Tibial nerve (tissue), 4 donors: ENCODE measurements around the gene HRH1. TPM values are rescaled to one million over a fixed set of nuclear protein-coding genes. Genes with fewer than 3 reads are reported as not detected.
A peak's percentile ranks its signal among the peaks of the same experiment; 100 is the strongest.
"Not testable (repeated sequence)": the region's sequence is repeated elsewhere in the genome, so short reads cannot be mapped to it uniquely, and the experiment has no call there.

Experiments used
- DNase-seq, 2 donors: peaks; one replicate each; pipeline ENCODE4 v3.0.0-alpha.2; 2019; ENCODE audit warnings: low spot score in 2 of 2
- H3K27ac ChIP-seq, 4 donors: fragments of 200-600 bp; sonication (generic) in 3 of 4; one replicate each; pipeline ENCODE4 v1.5.1; 2017 to 2019; ENCODE audit warnings: mild to moderate bottlenecking in 1 of 4
- H3K27me3 ChIP-seq, 2 donors: fragments of 200-600 bp; sonication (generic) in 1 of 2; one replicate each; pipeline versions ENCODE4 v1.5.1 to v1.6.0; 2017 to 2019
- H3K36me3 ChIP-seq, 3 donors: fragments of 200-600 bp; sonication (generic); one replicate each; pipeline ENCODE4 v1.5.1; 2018 to 2019
- H3K4me1 ChIP-seq, 4 donors: fragments of 200-600 bp; sonication (generic) in 3 of 4; one replicate each; pipeline ENCODE4 v1.5.1; 2017 to 2019
- H3K4me3 ChIP-seq, 4 donors: fragments of 200-600 bp; sonication (generic) in 3 of 4; one replicate each; pipeline ENCODE4 v1.5.1; 2017 to 2019; ENCODE audit warnings: mild to moderate bottlenecking in 1 of 4, moderate library complexity in 1 of 4
- H3K9me3 ChIP-seq, 4 donors: fragments of 200-600 bp; sonication (generic) in 3 of 4; one replicate each; pipeline ENCODE4 v1.5.1; 2017 to 2019
- CTCF ChIP-seq, 5 experiments: fragments of 200-600 bp in 3 of 5; fragments of 450-650 bp in 2 of 5; sonication (generic) in 3 of 5; IDR thresholded peaks; one replicate each; pipeline ENCODE4 v1.5.1; 2016 to 2019; ENCODE audit warnings: antibody characterized with exemption in 5 of 5, mild to moderate bottlenecking in 3 of 5, moderate library complexity in 2 of 5
- EP300 ChIP-seq, 2 donors: sonication (generic); formaldehyde crosslinking; IDR thresholded peaks; one replicate each; pipeline ENCODE4 v1.6.1; 2017; ENCODE audit warnings: antibody characterized with exemption in 2 of 2, mild to moderate bottlenecking in 1 of 2
- POLR2A ChIP-seq, 2 donors: fragments of 450-650 bp; IDR thresholded peaks; one replicate each; pipeline ENCODE4 v1.6.1; 2017; ENCODE audit warnings: antibody characterized with exemption in 2 of 2, mild to moderate bottlenecking in 2 of 2, moderate library complexity in 2 of 2
- WGBS, 2 donors: methylation state at CpG; one replicate each; pipeline ENCODE4 v1.1.5; 2018; 5-methylcytosine and 5-hydroxymethylcytosine counted together
- total RNA-seq, 4 donors: library from RNA; depleted of rRNA; stranded (reverse); fragments of >200 nt; gene quantifications; one replicate each; pipeline ENCODE4 v1.1.0, GENCODE V29; 2016

HRH1 gene
- total RNA-seq, 4 donors from 2014 or later = 13.8 to 20.3 (median 15.9) TPM

GRCh38 chr3:11159421-11159904 is 5.2 kb downstream of the HRH1 start:
- peak; percentile 53 to 82 for DNase-seq
- TF ChIP-seq CTCF (IDR thresholded peaks at IDR 0.05) (peak in 1 of 5 experiments; percentile 23), EP300 (IDR thresholded peaks at IDR 0.05) (peak in 1 of 2 donors; percentile 80), POLR2A (IDR thresholded peaks at IDR 0.05) (no peak)
- H3K4me1 ChIP-seq = peaks cover 0 to 73% (median 0%) of the 10 kb centered on the region in 4 donors
- no peaks in the 10 kb centered on the region for H3K9me3 ChIP-seq
- H3K36me3 ChIP-seq = no peaks in the 10 kb centered on the region
- 9 to 16% methylated on average over 5 of the region's 5 CpGs for WGBS, 2 donors
- no peak overlapping the region for H3K4me3 ChIP-seq
- peaks cover 0 to 15% of the 10 kb centered on the region in 2 donors for H3K27me3 ChIP-seq
- peak overlapping the region in 2 of 4 donors; percentile 74 to 75 for H3K27ac ChIP-seq

- peaks cover 0 to 72% (median 0%) of the 10 kb centered on the region in 4 donors for H3K4me1 ChIP-seq
- no peaks in the 10 kb centered on the region for H3K27me3 ChIP-seq
- 81 to 82% methylated on average over 7 of the region's 7 CpGs for WGBS, 2 donors
- TF ChIP-seq POLR2A (IDR thresholded peaks at IDR 0.05) = no peak
- no peak for TF ChIP-seq EP300 (IDR thresholded peaks at IDR 0.05)
- no peak for TF ChIP-seq CTCF (IDR thresholded peaks at IDR 0.05)
- peak overlapping the region in 1 of 4 donors; percentile 27 for H3K27ac ChIP-seq
- no peak overlapping the region for H3K4me3 ChIP-seq
- H3K36me3 ChIP-seq = no peaks in the 10 kb centered on the region
- no peaks in the 10 kb centered on the region for H3K9me3 ChIP-seq
- no peak for DNase-seq
These were observed 7.4 kb downstream of the HRH1 start for GRCh38 chr3:11161666-11162065.

- no peak overlapping the region for H3K27ac ChIP-seq
- no peaks in the 10 kb centered on the region for H3K9me3 ChIP-seq
- H3K36me3 ChIP-seq = no peaks in the 10 kb centered on the region
- TF ChIP-seq CTCF (IDR thresholded peaks at IDR 0.05) (no peak), EP300 (IDR thresholded peaks at IDR 0.05) (no peak), POLR2A (IDR thresholded peaks at IDR 0.05) (no peak)
- DNase-seq = no peak
- H3K4me1 ChIP-seq = peaks cover 0 to 62% (median 0%) of the 10 kb centered on the region in 4 donors
- no peak overlapping the region for H3K4me3 ChIP-seq
- 65 to 83% methylated on average over 6 of the region's 6 CpGs for WGBS, 2 donors
- no peaks in the 10 kb centered on the region for H3K27me3 ChIP-seq
These were observed 8.4 kb downstream of the HRH1 start for GRCh38 chr3:11162401-11163345.

GRCh38 chr3:11164607-11165006 is 10.3 kb downstream of the HRH1 start:
- H3K9me3 ChIP-seq = no peaks in the 10 kb centered on the region
- WGBS, 2 donors = 22 to 27% methylated on average over 5 of the region's 5 CpGs
- TF ChIP-seq CTCF (IDR thresholded peaks at IDR 0.05) (no peak), EP300 (IDR thresholded peaks at IDR 0.05) (no peak), POLR2A (IDR thresholded peaks at IDR 0.05) (no peak)
- no peak overlapping the region for H3K4me3 ChIP-seq
- DNase-seq = no peak
- H3K27me3 ChIP-seq = no peaks in the 10 kb centered on the region
- peak overlapping the region in 1 of 4 donors; percentile 2 for H3K27ac ChIP-seq
- H3K36me3 ChIP-seq = no peaks in the 10 kb centered on the region
- peaks cover 0 to 46% (median 0%) of the 10 kb centered on the region in 4 donors for H3K4me1 ChIP-seq

- Histone ChIP-seq H3K27me3 (no peaks in the 10 kb centered on the region), H3K36me3 (no peaks in the 10 kb centered on the region), H3K4me3 (no peak overlapping the region), H3K4me1 (peaks cover 0 to 46% (median 0%) of the 10 kb centered on the region in 4 donors), H3K27ac (no peak overlapping the region), H3K9me3 (no peaks in the 10 kb centered on the region)
- 38 to 43% methylated on average over 8 of the region's 8 CpGs for WGBS, 2 donors
- DNase-seq = no peak
- TF ChIP-seq POLR2A (IDR thresholded peaks at IDR 0.05) (no peak), CTCF (IDR thresholded peaks at IDR 0.05) (no peak), EP300 (IDR thresholded peaks at IDR 0.05) (no peak)
These were observed 11.2 kb downstream of the HRH1 start for GRCh38 chr3:11165476-11165875.

GRCh38 chr3:11166807-11167400 is 12.6 kb downstream of the HRH1 start:
- H3K4me1 ChIP-seq = peaks cover 0 to 56% (median 0%) of the 10 kb centered on the region in 4 donors
- not testable (repeated sequence) for H3K27me3 ChIP-seq, H3K36me3 ChIP-seq, DNase-seq, H3K9me3 ChIP-seq, H3K27ac ChIP-seq, H3K4me3 ChIP-seq
- WGBS, 2 donors = 84 to 90% methylated on average over 11 to 12 of the region's 12 CpGs
